Natural killer cell (primary cell): ENCODE measurements around the gene CST3. TPM values are rescaled to one million over a fixed set of nuclear protein-coding genes. Genes with fewer than 3 reads are reported as not detected.

Source experiments
- ATAC-seq, 3 donors: fragments of 150-1000 bp in 2 of 3; fragments of 200-7000 bp in 1 of 3; cut with Tn5 transposase; 1 replicate in 1 of 3; 2 replicates in 2 of 3; pipeline ENCODE4 v1.10.0; 2021; ENCODE audit warnings: mild to moderate bottlenecking in 2 of 3, moderate library complexity in 2 of 3
- DNase-seq, 2 donors: peaks; one replicate each; pipeline versions ENCODE4 v3.0.0 to v3.0.0-alpha.2; 2013 to 2021; ENCODE audit warnings: mixed read lengths in 1 of 2
- H3K27ac ChIP-seq: one replicate; pipeline ENCODE4 v1.5.1; 2013; ENCODE audit warnings: mild to moderate bottlenecking, low read length
- H3K27me3 ChIP-seq: one replicate; pipeline ENCODE4 v1.6.1; 2013; ENCODE audit warnings: low read length; ENCODE audit not compliant: control insufficient read depth, insufficient read depth
- H3K36me3 ChIP-seq: one replicate; pipeline ENCODE4 v1.6.1; 2013; ENCODE audit warnings: low read length; ENCODE audit not compliant: control insufficient read depth, insufficient read depth
- H3K4me1 ChIP-seq: one replicate; pipeline ENCODE4 v1.6.1; 2013; ENCODE audit warnings: low read length; ENCODE audit not compliant: control insufficient read depth, insufficient read depth
- H3K4me3 ChIP-seq: one replicate; pipeline ENCODE4 v1.5.1; 2013; ENCODE audit warnings: low read length
- H3K9me3 ChIP-seq: one replicate; pipeline ENCODE4 v1.6.1; 2013; ENCODE audit warnings: low read length; ENCODE audit not compliant: control insufficient read depth, insufficient read depth
- H3K27ac Mint-ChIP-seq, 2 donors: one replicate each; pipeline ENCODE4 v1.8.0; 2022; ENCODE audit warnings: mild to moderate bottlenecking in 2 of 2, mixed read lengths in 2 of 2, moderate library complexity in 1 of 2
- H3K27me3 Mint-ChIP-seq, 2 donors: one replicate each; pipeline ENCODE4 v1.8.0; 2022; ENCODE audit warnings: low read depth in 2 of 2, mixed read lengths in 2 of 2
- H3K36me3 Mint-ChIP-seq: one replicate; pipeline ENCODE4 v1.8.0; 2022; ENCODE audit warnings: mixed read lengths
- H3K4me1 Mint-ChIP-seq, 2 donors: one replicate each; pipeline ENCODE4 v1.8.0; 2022; ENCODE audit warnings: mixed read lengths in 2 of 2
- H3K4me3 Mint-ChIP-seq: one replicate; pipeline ENCODE4 v1.8.0; 2022; ENCODE audit warnings: mild to moderate bottlenecking, moderate library complexity, mixed read lengths
- H3K9me3 Mint-ChIP-seq, 2 donors: one replicate each; pipeline ENCODE4 v1.8.0; 2022; ENCODE audit warnings: mixed read lengths in 2 of 2
- CTCF ChIP-seq: fragments of 200-600 bp; IDR thresholded peaks from one replicate; pipeline ENCODE4 v1.8.0; 2022; ENCODE audit warnings: antibody characterized with exemption
- WGBS: methylation state at CpG from one replicate; pipeline ENCODE4 v1.1.7; 2013; ENCODE audit warnings: missing lambda C conversion rate; ENCODE audit not compliant: insufficient coverage; 5-methylcytosine and 5-hydroxymethylcytosine counted together
- intact Hi-C: fragments of 100-400 bp; cut with micrococcal nuclease; formaldehyde crosslinking; loops from one replicate; pipeline ENCODE4 v1.14.2; 2022
- total RNA-seq, 4 donors: library from RNA; stranded (reverse); fragments of 120-200 nt in 1 of 4; gene quantifications; one replicate each; pipeline versions ENCODE4 v1.2.3 to v1.2.4, GENCODE V29; 2013 to 2022

Gene CST3
- total RNA-seq, 3 donors from 2014 or later (not counting 1 experiment from before 2014, with no cell fraction given) = 30.0 to 118 (median 83.8) TPM

- peaks cover 11 to 12% of the 10 kb centered on the region in 2 donors for H3K4me1 Mint-ChIP-seq
- Histone ChIP-seq H3K27ac (no peak overlapping the region), H3K9me3 (no peaks in the 10 kb centered on the region), H3K4me3 (no peak overlapping the region), H3K4me1 (peaks cover 17% of the 10 kb centered on the region), H3K27me3 (no peaks in the 10 kb centered on the region), H3K36me3 (no peaks in the 10 kb centered on the region)
- no peaks in the 10 kb centered on the region for H3K9me3 Mint-ChIP-seq
- H3K36me3 Mint-ChIP-seq = no peaks in the 10 kb centered on the region
- intact Hi-C loops = no loop called here
- TF ChIP-seq CTCF = no peak
- peaks cover 2 to 4% of the 10 kb centered on the region in 2 donors for H3K27me3 Mint-ChIP-seq
- no peak overlapping the region for H3K4me3 Mint-ChIP-seq
- WGBS = 74% methylated on average over 6 of the region's 6 CpGs
- ATAC-seq = no peak
- no peak overlapping the region for H3K27ac Mint-ChIP-seq
- no peak for DNase-seq
These were observed 35.1 kb downstream of the CST3 start for GRCh38 chr20:23602699-23603098.

GRCh38 chr20:23602241-23602640 is 35.5 kb downstream of the CST3 start:
- WGBS = 7% methylated on average over 2 of the region's 2 CpGs

GRCh38 chr20:23601715-23602114 is 36.0 kb downstream of the CST3 start:
- ATAC-seq = no peak
- H3K36me3 ChIP-seq = no peaks in the 10 kb centered on the region
- WGBS = 76% methylated on average over 4 of the region's 4 CpGs
- H3K4me3 ChIP-seq = no peak overlapping the region
- no peak for DNase-seq
- Mint-ChIP-seq H3K9me3 (no peaks in the 10 kb centered on the region), H3K27me3 (peaks cover 2 to 13% of the 10 kb centered on the region in 2 donors), H3K27ac (no peak overlapping the region), H3K4me3 (no peak overlapping the region), H3K4me1 (peaks cover 6% of the 10 kb centered on the region in 2 donors), H3K36me3 (no peaks in the 10 kb centered on the region)
- no peaks in the 10 kb centered on the region for H3K9me3 ChIP-seq
- no peak overlapping the region for H3K27ac ChIP-seq
- H3K27me3 ChIP-seq = no peaks in the 10 kb centered on the region
- intact Hi-C loops = no loop called here
- TF ChIP-seq CTCF = no peak
- H3K4me1 ChIP-seq = peaks cover 13% of the 10 kb centered on the region

More at GRCh38 chr20:23602241-23602640, 35.5 kb downstream of the CST3 start:
- H3K27ac Mint-ChIP-seq = no peak overlapping the region
- no peak for TF ChIP-seq CTCF
- H3K9me3 Mint-ChIP-seq = no peaks in the 10 kb centered on the region
- Histone ChIP-seq H3K36me3 (no peaks in the 10 kb centered on the region), H3K27me3 (no peaks in the 10 kb centered on the region), H3K4me3 (no peak overlapping the region), H3K4me1 (peaks cover 17% of the 10 kb centered on the region), H3K27ac (no peak overlapping the region), H3K9me3 (no peaks in the 10 kb centered on the region)
- peaks cover 11% of the 10 kb centered on the region in 2 donors for H3K4me1 Mint-ChIP-seq
- H3K27me3 Mint-ChIP-seq = peaks cover 2 to 9% of the 10 kb centered on the region in 2 donors
- ATAC-seq (no peak), DNase-seq (no peak)
- H3K36me3 Mint-ChIP-seq = no peaks in the 10 kb centered on the region
- intact Hi-C loops = no loop called here
- no peak overlapping the region for H3K4me3 Mint-ChIP-seq

GRCh38 chr20:23598481-23598880 is 39.3 kb downstream of the CST3 start:
- intact Hi-C loops = no loop called here
- no peak overlapping the region for H3K4me3 Mint-ChIP-seq
- no peaks in the 10 kb centered on the region for H3K4me1 Mint-ChIP-seq
- H3K9me3 Mint-ChIP-seq = no peaks in the 10 kb centered on the region
- H3K27me3 Mint-ChIP-seq = peaks cover under 1 to 22% of the 10 kb centered on the region in 2 donors
- H3K27ac ChIP-seq = no peak overlapping the region
- no peak overlapping the region for H3K4me3 ChIP-seq
- H3K36me3 ChIP-seq = no peaks in the 10 kb centered on the region
- no peak for ATAC-seq
- no peaks in the 10 kb centered on the region for H3K9me3 ChIP-seq
- no peaks in the 10 kb centered on the region for H3K27me3 ChIP-seq
- H3K36me3 Mint-ChIP-seq = no peaks in the 10 kb centered on the region
- H3K27ac Mint-ChIP-seq = no peak overlapping the region
- TF ChIP-seq CTCF = no peak
- H3K4me1 ChIP-seq = peaks cover 9% of the 10 kb centered on the region
- DNase-seq = no peak
